ENCODE measurements around the gene GAB2.

GRCh38 chr11:78453140-78453935 is 35.7 kb upstream of the GAB2 start:
- TF ChIP-seq SUZ12 (IDR thresholded peaks at IDR 0.05; ENCODE audit: extremely low read depth, insufficient read depth, insufficient read length) (no peak), ZNF274 (IDR thresholded peaks at IDR 0.05; ENCODE audit: low read depth, low read length) (no peak)

All from NT2/D1 (cell line).